Lower leg skin (tissue), 4 donors: ENCODE data around the gene AMFR. TPM values are rescaled to one million over a fixed set of nuclear protein-coding genes. Genes with fewer than 3 reads are reported as not detected.
"Not testable (repeated sequence)": the region's sequence is repeated elsewhere in the genome, so short reads cannot be mapped to it uniquely, and the experiment has no call there.

Experiments
- DNase-seq, 2 donors: peaks; one replicate each; pipeline ENCODE4 v3.0.0-alpha.2; 2019; ENCODE audit warnings: low spot score in 2 of 2
- H3K4me3 ChIP-seq: fragments of 200-600 bp; sonication (generic); 2 replicates; pipeline ENCODE4 v1.5.1; 2017; ENCODE audit warnings: mild to moderate bottlenecking, low read depth; ENCODE audit not compliant: poor library complexity, severe bottlenecking
- POLR2A ChIP-seq, 2 donors: fragments of 450-650 bp; IDR thresholded peaks; one replicate each; pipeline ENCODE4 v1.6.1; 2016 to 2017; ENCODE audit warnings: antibody characterized with exemption in 2 of 2, mild to moderate bottlenecking in 1 of 2, moderate library complexity in 1 of 2
- WGBS, 2 donors: methylation state at CpG; one replicate each; pipeline ENCODE4 v1.1.5; 2018; 5-methylcytosine and 5-hydroxymethylcytosine counted together
- intact Hi-C: fragments of 100-400 bp; cut with DNase I; formaldehyde crosslinking; loops from one replicate; pipeline ENCODE4 v1.15.0; 2023; ENCODE audit warnings: low total_unique reads
- total RNA-seq, 4 donors: library from RNA; depleted of rRNA; stranded (reverse); fragments of >200 nt; gene quantifications; one replicate each; pipeline ENCODE4 v1.1.0, GENCODE V29; 2016
- TF ChIP-seq, protein P1 (sequence below), 3 donors: fragments of 450-650 bp; IDR thresholded peaks; one replicate each; pipeline ENCODE4 v1.5.1; 2016; ENCODE audit warnings: antibody characterized with exemption in 3 of 3, mild to moderate bottlenecking in 3 of 3, moderate library complexity in 2 of 3

The AMFR gene
- total RNA-seq, 4 donors from 2014 or later: 77.3 to 149 (median 124) TPM

DNA sequence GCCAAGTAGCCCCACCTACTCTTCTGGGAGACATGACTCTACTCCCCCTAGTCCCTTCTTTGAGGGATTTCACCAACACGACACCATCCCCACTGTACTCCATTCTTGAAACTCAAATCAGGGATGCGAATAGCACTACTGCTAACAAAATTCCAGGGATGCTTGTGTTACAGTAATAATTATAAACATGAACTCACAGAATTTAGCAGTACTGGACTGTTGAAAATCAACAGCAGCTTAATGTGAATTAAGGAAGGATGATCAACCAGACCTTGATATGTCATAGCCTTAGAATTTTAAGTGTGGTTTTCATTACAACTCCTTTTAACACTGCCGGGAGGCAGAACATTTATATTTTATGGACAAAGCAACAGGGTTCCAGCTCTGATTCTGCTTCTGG, 37.9 kb downstream of the AMFR start:
- 69 to 92% methylated on average over 3 of the region's 3 CpGs for WGBS, 2 donors
- TF ChIP-seq, protein P1, sequence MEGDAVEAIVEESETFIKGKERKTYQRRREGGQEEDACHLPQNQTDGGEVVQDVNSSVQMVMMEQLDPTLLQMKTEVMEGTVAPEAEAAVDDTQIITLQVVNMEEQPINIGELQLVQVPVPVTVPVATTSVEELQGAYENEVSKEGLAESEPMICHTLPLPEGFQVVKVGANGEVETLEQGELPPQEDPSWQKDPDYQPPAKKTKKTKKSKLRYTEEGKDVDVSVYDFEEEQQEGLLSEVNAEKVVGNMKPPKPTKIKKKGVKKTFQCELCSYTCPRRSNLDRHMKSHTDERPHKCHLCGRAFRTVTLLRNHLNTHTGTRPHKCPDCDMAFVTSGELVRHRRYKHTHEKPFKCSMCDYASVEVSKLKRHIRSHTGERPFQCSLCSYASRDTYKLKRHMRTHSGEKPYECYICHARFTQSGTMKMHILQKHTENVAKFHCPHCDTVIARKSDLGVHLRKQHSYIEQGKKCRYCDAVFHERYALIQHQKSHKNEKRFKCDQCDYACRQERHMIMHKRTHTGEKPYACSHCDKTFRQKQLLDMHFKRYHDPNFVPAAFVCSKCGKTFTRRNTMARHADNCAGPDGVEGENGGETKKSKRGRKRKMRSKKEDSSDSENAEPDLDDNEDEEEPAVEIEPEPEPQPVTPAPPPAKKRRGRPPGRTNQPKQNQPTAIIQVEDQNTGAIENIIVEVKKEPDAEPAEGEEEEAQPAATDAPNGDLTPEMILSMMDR (IDR thresholded peaks at IDR 0.05): no peak
- TF ChIP-seq POLR2A (IDR thresholded peaks at IDR 0.05): no peak
- no peak overlapping the region for H3K4me3 ChIP-seq
- intact Hi-C loops: no loop called here
- DNase-seq: no peak

DNA sequence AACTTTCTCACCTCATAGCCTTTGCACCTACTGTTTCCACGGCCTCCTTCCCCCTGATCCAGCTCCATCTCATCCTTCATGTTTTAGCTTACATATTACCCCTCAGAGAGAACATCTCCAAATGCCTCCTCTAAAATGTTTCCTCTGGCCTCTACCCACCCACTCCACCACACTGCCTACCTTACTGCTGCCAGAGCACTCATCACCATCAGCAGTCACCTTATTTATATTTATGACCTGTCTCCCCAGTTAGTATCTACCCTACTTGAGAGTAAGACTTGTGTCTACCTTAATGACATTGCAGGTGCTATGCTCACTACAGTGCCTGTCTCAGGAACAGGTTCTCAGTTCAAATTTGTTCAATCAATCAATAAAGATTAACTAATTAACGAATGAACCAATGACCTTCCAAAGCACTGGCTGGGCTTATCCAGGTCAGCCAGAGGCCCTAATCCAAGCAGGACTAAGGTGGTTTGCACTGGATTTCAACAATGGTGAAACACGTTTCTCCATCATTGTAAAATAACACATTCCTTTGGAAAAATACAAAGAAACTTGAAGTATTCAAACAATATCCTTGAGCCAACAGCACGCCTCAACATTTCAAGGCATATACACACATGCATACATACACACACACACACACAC, 41.1 kb downstream of the AMFR start:
- intact Hi-C loops: no loop called here
- WGBS, 2 donors: 89 to 93% methylated on average over 4 of the region's 4 CpGs
- DNase-seq: no peak
- no peak overlapping the region for H3K4me3 ChIP-seq
- no peak for TF ChIP-seq POLR2A (IDR thresholded peaks at IDR 0.05)
- TF ChIP-seq, protein P1 (IDR thresholded peaks at IDR 0.05): no peak

DNA sequence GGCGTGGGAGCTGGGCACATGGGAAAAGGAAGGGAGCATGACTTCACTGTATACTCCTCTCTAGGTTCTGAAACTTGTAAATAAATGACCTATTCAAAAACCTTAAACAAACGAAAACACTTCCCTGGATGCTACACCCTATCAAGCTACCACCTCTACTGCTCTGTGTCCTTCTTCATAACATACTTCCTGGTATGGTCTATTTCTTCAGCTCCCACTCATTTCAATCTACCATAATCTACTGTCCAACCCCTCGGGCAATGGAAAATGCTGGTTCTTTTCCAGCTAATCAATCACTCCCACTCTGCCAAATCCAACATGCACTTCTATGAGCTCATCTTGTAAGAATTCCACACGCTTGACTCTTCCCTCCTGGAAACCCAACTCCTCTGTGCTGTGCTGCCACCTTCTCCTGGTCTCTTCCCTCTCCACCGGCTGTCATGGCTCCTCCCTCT, 42.4 kb downstream of the AMFR start:
- 50 to 67% methylated on average over 5 of the region's 5 CpGs for WGBS, 2 donors
- no peak overlapping the region for H3K4me3 ChIP-seq
- no peak for DNase-seq
- intact Hi-C loops: no loop called here
- TF ChIP-seq POLR2A (IDR thresholded peaks at IDR 0.05): no peak
- TF ChIP-seq, protein P1 (IDR thresholded peaks at IDR 0.05): no peak

DNA sequence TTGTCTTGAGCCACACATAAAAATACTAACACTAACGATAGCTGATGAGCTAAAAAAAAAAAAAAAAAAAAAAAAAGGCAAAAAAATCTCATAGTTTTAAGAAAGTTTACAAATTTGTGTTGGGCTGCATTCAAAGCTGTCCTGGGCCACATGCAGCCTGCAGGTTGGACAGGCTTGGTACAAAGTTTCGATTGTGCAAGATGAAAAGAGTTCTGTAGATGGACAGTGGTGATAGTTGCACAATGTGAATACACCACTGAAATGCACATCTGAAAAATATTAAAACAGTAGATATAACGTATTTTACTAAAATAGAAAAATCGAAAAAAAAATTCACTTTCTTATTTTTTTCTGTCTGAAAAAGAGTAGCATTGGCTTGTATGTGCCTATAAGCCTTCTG, 42.9 kb downstream of the AMFR start:
- H3K4me3 ChIP-seq: no peak overlapping the region
- intact Hi-C loops: no loop called here
- DNase-seq: no peak
- 84 to 94% methylated on average over 4 of the region's 4 CpGs for WGBS, 2 donors
- no peak for TF ChIP-seq POLR2A (IDR thresholded peaks at IDR 0.05)
- TF ChIP-seq, protein P1 (IDR thresholded peaks at IDR 0.05): no peak

DNA sequence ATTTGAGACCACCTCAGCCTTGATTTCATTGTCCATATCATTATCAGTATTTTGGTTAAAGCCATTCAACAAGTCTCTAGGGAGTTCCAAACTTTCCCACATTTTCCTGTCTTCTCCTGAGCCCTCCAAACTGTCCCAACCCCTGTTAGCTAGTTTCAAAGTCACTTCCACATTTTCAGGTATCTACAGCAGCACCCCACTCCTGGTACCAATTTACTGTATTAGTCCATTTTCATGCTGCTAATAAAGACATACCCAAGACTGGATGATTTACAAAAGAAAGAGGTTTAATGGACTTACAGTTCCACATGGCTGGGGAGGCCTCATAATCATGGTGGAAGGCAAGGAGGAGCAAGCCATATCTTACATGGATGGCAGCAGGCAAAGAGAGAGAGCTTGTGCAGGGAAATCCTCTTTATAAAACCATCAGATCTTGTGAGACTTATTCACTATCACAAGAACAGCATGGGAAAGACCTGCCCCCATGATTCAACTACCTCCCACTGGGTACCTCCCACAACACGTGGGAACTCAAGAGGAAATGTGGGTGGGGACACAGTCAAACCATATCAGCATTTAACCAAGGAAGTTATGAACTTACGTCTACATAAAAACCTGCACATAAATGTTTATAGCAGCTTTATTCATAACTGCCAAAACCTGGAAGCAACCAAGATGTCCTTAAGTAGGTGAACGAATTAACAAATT, 44.4 kb downstream of the AMFR start:
- WGBS, 2 donors: 97 to 99% methylated on average over 3 of the region's 3 CpGs
- intact Hi-C loops, H3K4me3 ChIP-seq, DNase-seq: not testable (repeated sequence)

DNA sequence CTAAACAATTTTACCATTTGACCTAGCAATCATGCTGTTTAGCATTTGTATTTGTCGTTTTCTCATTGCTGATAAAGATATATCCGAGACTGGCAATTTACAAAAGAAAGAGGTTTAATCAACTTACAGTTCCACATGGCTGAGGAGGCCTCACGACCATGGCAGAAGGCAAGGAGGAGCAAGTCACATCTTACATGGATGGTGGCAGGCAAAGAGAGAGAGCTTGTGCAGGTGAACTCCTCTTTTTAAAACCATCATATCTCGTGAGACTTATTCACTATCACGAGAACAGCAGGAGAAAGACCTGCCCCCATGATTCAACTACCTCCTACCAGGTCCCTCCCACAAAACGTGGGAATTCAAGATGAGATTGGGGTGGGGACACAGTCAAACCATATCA, 46.3 kb downstream of the AMFR start:
- intact Hi-C loops, DNase-seq, H3K4me3 ChIP-seq: not testable (repeated sequence)
- WGBS, 2 donors: 88 to 95% methylated on average over 6 of the region's 6 CpGs

DNA sequence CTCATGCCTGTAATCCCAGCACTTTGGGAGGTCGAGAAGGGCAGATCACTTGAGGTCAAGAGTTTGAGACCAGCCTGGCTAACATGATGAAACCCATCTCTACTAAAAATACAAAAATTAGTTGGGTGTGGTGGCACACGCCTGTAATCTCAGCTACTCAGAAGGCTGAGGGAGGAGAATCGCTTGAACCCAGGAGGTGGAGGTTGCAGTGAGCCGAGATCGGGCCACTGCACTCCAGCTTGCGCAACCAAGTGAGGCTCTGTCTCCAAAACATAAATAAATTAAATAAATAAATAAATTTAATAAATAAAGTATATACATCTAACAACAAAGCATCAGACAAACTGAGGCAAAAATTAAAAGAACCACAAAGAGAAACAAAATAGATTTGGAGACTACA, 49.6 kb downstream of the AMFR start:
- WGBS, 2 donors: 72 to 78% methylated on average over 6 of the region's 6 CpGs
- DNase-seq, H3K4me3 ChIP-seq, intact Hi-C loops: not testable (repeated sequence)
